HG03135 (cell line): Measurements from ENCODE around the gene TAF11L5.
"Not testable (repeated sequence)": the region's sequence is repeated elsewhere in the genome, so short reads cannot be mapped to it uniquely, and the experiment has no call there.

Source experiments
- ATAC-seq: cut with Tn5 transposase; IDR thresholded peaks from one replicate; pipeline ENCODE4 v1.9.1; 2021; ENCODE audit warnings: mild to moderate bottlenecking, moderate library complexity; ENCODE audit not compliant: unreplicated experiment

Gene TAF11L5

DNA sequence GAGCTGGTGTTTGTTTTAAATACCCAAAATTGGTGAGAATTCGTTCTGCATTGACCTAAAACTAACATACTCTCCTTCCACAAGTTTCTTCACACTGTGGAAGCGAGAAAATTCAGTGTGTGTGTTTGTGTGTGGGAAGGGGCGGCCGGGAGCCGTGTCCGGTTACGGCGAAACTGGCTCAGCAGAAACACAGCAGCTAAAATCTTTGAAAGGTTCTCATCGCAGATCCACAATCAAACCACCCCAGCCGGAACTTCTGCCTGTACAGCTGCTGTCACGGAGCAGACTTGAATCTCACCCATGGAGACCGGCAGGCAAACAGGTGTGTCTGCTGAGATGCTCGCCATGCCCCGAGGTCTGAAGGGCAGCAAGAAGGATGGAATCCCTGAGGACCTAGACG, at the start of gene TAF11L5:
TAF11L5 (plus strand) TSS at position 301 of the 400 bp plus-strand sequence.
- not testable (repeated sequence) for ATAC-seq

DNA sequence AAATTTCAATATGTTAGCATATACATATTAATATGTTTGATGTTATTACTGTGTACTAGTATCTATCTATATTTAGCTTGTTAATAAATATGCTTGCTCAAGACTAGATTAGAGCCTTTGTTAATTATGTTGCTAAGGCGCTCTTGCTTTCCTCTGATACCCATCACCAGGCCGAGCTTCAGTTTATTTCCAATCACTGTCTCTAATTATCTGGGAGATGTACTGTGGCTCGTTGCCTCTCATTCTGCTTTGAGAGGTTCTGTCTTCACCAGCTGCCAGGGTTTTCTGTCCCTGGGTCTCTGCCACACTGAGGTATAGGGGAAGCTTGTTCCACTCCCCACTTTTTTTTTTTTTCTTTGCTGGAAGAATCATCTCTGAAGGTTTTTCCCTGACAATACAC, 48.0 kb upstream of the TAF11L5 start:
- no peak for ATAC-seq

DNA sequence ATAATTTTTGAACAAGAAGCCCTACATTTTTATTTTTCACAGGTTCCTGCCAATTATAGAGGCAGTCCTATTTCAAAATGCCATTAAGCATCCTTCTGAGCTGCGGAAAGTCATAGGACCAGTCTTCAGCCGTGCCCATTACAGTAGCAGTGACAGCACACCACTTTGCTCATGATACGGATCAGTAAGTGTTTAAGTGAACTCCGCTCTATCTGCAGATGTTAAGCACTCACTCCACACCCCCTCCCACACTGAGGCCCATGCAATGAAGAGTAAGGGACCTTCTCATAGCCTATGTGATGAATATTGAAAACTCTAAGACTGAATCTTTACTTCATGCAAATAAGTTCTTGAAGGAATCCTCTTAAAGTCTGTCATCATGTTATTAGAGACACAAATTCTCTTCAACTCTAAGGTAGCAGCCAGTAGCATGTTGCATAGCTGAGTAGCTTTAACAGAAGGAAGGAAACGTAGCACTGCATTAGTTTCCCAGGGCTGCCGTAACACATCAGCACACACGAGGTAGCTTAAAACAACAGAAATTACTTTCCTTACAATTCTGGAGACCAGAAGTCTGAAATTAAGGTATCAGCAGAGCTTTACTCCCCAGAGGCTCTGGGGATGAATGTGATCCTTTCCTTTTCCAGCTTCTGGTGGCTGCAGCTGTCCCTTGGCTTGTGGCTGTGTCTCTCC, 47.3 kb upstream of the TAF11L5 start:
- no peak for ATAC-seq

DNA sequence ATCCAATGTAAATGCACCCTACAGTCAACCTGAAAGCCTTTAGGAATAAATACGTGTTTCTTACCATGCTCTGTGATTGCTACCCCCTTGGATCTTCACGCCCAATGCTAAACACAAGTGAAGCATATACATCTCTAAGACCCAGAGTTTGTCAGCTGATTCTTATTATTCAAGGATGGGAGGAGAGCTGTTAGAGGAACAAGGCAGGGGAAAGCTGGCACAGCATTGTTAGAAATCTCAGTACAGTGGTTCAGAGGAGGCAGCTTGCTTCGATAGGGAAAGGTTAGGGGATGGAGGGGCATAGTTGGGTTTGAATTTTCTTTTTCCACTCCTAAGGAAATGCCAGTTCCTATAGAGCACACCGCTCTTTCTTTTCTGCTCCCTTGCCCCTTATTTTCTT, 43.7 kb upstream of the TAF11L5 start:
- ATAC-seq = no peak

DNA sequence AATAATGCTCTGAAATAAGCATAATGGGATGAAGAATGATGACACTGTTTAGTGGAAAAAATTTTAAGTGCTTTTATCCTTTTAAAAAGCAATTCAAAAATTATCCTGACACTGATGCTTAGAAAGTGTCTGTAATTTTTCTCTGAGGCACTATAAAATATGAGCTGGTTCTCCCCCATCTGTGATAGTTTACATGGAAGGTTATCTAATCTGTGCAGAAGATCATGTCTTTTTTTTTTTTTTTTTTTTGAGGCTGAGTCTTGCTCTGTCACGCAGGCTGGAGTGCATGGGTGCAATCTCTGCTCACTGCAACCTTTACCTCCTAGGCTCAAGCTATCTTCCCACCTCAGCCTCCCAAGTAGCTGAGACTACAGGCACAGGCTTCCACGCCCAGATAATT, 42.2 kb upstream of the TAF11L5 start:
- no peak for ATAC-seq

DNA sequence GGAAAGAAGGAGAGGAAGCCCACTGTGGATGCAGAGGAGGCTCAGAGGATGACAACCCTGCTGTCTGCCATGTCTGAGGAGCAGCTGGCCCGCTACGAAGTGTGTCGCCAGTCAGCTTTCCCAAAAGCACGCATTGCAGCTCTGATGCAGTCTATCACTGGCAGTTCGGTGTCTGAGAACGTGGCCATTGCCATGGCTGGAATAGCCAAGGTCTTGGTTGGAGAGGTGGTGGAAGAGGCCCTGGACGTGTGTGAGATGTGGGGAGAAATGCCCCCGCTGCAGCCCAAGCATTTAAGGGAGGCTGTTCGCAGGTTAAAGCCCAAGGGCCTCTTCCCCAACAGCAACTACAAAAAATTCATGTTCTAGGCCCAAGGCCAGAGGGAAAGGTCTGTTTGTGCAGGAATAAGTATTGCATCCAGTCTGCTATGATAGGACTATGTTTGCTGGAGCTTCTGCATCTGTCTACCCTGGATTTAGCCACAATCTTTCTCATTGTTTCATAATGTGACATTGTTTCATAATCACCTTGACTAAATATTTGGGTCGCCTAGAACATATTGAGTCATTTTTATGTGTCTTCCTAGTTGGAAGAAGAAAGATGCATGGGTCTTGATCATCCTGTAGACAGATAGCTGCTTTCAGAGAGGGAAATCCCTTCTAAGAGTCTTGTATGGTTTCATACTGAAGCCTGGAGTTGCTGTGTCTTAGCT, 38.4 kb upstream of the TAF11L5 start:
- ATAC-seq = not testable (repeated sequence)

DNA sequence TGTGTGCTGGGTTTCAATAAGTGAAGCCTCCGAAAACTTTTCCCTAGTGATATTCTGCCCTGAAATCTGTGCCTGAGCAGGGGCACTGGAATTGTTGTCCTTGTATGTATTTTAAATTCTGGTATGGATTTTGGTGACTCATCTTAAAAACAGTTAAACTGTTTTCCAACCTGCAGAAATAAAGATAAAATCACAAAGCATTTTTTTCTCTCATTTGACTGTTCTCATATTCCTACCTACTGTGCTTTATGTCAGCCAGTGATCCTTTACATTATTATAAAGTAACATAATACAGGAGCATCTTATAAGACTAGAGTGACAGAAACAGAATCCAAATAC, 37.9 kb upstream of the TAF11L5 start:
- no peak for ATAC-seq

DNA sequence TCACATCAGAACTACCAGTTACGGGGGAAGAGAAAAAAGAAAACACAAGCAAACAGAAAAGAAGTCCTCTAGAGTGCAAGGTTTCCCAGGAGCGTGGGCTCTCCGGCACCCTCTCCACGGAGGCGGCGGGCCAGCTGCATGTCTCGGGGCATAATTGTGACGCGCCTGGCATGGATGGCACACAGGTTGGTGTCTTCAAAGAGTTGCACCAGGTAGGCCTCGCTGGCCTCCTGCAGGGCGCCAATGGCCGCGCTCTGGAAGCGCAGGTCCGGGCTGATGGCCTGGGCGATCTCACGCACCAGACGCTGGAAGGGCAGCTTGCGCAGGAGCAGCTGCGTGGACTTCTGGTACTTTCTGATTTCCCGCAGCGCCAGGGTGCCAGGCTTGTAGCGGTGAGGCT, 33.8 kb upstream of the TAF11L5 start:
- not testable (repeated sequence) for ATAC-seq

DNA sequence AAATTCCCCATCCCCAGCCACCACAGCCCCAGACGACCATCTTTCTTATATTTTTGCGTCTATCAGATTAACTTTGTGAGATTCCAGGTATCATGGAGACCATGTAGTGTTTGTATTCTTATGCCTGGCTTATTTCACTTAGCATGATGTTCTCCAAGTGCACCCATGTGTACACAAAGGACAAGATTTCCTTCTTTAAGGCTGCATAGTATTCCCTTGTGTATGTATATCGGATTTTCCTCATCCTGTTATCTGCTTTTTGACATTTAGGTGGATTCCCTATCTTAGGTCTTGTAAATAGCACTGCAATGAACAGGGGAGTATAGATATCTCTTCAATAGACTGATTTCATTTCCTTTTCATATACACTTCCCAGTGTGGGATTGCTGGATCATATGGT, 32.3 kb upstream of the TAF11L5 start:
- no peak for ATAC-seq

DNA sequence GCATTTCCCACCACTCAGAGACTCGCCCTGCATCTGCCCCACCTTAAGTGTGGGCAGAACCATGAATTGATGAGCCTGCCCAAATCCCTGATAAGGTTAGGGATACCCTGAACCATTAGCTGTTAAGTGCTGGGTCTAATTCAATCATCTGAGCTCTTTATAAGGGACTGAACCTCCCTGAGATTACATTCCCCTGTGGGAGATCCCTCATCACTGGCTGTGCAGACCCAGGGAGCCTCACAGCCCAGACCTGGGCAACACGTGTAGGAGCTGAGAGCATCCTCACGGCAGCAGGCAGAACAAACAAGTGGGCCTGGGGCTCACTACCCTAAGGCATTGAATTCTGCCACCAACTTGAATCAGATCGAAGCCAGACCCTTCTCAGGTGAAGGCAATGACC, 27.6 kb upstream of the TAF11L5 start:
- ATAC-seq = no peak

DNA sequence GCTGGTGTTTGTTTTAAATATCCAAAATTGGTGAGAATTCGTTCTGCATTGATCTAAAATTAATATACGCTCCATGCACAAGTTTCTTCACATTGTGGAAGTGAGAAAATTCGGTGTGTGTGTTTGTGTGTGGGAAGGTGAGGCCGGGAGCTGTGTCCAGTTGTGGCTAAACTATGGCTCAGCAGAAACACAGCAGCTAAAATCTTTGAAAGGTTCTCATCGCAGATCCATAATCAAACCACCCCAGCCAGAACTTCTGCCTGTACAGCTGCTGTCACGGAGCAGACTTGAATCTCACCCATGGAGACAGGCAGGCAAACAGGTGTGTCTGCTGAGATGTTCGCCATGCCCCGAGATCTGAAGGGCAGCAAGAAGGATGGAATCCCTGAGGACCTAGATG, 27.1 kb upstream of the TAF11L5 start, which contains the start of gene TAF11L2:
TAF11L2 (plus strand) TSS at position 301 of the 400 bp plus-strand sequence.
- ATAC-seq = not testable (repeated sequence)

DNA sequence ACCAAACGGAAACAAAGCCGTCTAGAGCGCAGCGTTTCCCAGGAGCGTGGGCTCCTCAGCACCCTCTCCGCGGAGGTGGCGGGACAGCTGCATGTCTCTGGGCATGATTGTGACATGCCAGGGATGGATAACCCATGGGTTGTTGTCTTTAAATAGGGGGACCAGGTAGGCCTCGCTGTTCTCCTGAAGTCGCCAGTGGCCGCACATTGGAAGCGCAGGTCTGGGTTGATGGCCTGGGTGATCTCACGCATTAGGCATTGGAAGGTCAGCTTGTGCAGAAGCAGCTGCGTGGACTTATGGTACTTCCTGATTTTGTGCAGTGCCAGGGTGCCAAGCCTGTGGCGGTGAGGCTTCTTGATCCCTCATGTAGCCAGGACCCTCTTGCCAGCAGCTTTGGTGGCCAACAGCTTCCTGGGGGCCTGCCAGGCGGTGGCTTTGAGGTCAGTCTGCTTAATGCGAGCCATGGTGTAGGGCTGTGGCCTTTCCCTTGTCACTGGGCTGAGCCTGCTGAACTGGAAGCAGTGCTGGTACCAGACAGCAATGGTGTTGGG, 13.2 kb upstream of the TAF11L5 start:
- no peak for ATAC-seq

DNA sequence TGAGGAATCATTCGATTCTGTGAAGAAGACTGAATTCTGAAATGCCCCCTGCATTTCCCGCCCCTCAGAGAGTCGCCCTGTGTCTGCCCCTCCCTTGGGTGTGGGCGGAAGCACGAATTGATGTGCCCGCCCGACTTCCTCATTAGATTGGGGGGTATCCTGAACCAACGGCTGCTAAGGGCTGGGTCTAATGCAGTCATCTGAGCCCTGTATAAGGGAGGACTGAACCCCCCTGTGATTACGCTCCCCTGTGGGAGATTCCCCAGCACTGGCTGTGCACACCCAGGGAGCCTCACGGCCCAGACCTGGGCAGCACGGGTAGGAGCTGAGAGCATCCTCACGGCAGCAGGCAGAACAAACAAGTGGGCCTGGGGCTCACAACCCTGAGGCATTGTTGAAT, 7.5 kb upstream of the TAF11L5 start:
- ATAC-seq = not testable (repeated sequence)

DNA sequence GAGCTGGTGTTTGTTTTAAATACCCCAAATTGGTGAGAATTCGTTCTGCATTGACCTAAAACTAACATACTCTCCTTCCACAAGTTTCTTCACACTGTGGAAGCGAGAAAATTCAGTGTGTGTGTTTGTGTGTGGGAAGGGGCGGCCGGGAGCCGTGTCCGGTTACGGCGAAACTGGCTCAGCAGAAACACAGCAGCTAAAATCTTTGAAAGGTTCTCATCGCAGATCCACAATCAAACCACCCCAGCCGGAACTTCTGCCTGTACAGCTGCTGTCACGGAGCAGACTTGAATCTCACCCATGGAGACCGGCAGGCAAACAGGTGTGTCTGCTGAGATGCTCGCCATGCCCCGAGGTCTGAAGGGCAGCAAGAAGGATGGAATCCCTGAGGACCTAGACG, 7.0 kb upstream of the TAF11L5 start, which contains the start of gene TAF11L3:
TAF11L3 (plus strand) TSS at position 301 of the 400 bp plus-strand sequence.
- not testable (repeated sequence) for ATAC-seq

DNA sequence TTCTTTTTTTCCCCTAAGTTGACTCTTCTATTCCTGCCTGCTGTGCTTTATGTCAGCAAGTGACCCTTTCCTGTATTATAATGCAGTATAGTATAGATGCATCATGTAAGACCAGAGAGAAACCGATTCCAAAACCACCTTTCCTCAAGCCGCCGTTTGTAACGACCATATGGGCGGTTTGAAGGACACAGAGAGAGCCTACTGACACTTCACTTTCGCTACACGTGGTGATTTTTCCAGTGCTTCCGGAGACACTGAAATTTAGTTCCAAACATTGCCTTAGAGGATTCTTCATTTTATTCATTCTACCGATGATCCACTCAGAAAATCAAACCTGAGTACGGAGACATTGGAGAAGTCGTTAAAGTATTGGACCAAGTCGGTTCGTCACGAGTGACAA, 5.5 kb upstream of the TAF11L5 start:
- not testable (repeated sequence) for ATAC-seq

DNA sequence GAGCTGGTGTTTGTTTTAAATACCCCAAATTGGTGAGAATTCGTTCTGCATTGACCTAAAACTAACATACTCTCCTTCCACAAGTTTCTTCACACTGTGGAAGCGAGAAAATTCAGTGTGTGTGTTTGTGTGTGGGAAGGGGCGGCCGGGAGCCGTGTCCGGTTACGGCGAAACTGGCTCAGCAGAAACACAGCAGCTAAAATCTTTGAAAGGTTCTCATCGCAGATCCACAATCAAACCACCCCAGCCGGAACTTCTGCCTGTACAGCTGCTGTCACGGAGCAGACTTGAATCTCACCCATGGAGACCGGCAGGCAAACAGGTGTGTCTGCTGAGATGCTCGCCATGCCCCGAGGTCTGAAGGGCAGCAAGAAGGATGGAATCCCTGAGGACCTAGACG, 3.5 kb upstream of the TAF11L5 start, which contains the start of gene TAF11L4:
TAF11L4 (plus strand) TSS at position 301 of the 400 bp plus-strand sequence.
- ATAC-seq = not testable (repeated sequence)

DNA sequence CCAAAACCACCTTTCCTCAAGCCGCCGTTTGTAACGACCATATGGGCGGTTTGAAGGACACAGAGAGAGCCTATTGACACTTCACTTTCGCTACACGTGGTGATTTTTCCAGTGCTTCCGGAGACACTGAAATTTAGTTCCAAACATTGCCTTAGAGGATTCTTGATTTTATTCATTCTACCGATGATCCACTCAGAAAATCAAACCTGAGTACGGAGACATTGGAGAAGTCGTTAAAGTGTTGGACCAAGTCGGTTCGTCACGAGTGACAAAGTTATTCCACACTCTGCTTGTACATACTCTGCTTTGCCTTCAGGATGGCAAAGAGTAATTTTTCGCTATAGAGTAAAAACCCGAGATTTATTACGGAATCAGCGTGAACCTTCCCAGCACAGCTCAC, 1.5 kb downstream of the TAF11L5 start:
- ATAC-seq = not testable (repeated sequence)

DNA sequence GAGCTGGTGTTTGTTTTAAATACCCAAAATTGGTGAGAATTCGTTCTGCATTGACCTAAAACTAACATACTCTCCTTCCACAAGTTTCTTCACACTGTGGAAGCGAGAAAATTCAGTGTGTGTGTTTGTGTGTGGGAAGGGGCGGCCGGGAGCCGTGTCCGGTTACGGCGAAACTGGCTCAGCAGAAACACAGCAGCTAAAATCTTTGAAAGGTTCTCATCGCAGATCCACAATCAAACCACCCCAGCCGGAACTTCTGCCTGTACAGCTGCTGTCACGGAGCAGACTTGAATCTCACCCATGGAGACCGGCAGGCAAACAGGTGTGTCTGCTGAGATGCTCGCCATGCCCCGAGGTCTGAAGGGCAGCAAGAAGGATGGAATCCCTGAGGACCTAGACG, 3.3 kb downstream of the TAF11L5 start, which contains the start of gene TAF11L6:
TAF11L6 (plus strand) TSS at position 301 of the 400 bp plus-strand sequence.
- not testable (repeated sequence) for ATAC-seq
